NCI-H460 (cell line): Measurements from ENCODE around the gene IL1RAPL1. TPM values are rescaled to one million over a fixed set of nuclear protein-coding genes. Genes with fewer than 3 reads are reported as not detected.

ENCODE experiments used
- DNase-seq: peaks from one replicate; pipeline ENCODE4 v3.0.0-alpha.2; 2016; ENCODE audit warnings: low read depth; ENCODE audit errors: extremely low read depth
- total RNA-seq: library from RNA; depleted of rRNA; stranded (reverse); fragments of >200 nt; shearing (Covaris generic); gene quantifications from 2 replicates; pipeline ENCODE4 v1.2.3, GENCODE V29; 2014

The IL1RAPL1 gene
- total RNA-seq, 1 experiment from 2014 or later = not detected

DNA sequence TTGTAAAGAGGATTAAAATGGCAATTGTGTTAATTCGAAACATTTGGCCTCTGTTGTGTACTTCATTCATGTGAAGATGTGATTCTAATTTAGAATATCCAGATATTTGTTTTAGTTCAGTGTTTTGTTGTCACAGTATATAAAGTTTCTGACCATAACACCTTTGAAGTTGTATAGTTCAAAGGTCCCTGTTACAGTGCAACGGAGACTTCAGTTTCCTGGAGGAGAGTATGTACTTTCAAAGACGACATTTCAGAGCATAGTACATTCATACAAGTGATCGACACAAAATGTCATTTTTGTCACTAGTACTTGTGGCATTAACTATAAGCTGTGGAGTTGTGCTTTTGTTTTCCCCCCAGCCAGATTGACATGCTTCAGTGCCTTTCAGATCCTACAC, 1255.3 kb downstream of the IL1RAPL1 start:
- no peak for DNase-seq

DNA sequence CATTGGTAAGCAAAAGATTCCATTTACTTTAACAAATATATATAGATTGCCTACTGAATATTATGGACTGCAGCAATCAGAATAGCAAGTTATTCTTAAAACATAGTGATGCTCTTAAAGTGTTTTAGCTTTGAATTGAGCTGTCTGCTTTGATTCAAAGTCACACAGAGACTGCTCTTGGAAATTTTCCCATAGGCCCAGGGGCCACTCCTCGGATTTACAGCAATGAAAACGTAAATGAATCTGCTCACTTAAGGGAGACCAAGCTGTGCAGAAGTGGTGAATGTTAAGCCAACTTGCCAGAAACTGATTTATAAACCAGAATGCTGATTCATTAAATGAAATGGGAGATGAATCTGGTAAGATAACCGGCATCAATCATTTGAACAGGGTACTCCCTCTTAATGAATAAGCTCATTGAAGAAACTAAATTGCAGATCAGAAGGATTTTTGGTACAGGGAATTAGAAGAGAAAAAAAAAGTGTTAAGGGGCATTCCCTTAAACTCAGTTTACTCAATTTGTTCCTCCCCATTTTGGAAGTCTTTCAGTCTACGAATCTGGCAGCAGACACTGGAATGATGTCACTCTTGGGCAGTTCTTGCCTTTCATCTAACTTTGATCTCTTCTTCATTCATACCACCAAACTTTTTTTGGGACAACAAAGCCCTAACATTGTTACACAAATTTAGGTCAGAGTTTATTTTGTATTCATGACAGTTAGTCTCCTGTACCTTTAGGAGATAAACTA, 1264.8 kb downstream of the IL1RAPL1 start:
- DNase-seq = no peak

DNA sequence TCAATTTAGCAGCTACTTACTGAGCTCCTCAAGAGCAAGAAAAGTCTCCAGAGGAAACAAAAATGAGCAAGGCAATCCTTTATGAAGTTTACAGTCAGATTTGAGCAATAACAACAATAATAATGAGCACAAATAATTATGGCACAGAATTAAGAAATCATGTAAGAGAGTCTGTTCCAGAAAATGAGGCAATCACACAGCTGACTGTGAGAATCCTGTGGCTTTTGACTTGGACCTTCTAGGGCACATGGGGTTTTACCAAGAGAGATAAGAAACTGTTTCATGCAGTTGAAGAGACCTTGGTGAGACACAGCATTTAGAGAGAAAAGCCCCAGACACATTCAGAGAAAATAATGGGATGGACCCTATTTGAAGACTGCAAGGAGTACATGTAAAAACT, 1265.5 kb downstream of the IL1RAPL1 start:
- DNase-seq = no peak

DNA sequence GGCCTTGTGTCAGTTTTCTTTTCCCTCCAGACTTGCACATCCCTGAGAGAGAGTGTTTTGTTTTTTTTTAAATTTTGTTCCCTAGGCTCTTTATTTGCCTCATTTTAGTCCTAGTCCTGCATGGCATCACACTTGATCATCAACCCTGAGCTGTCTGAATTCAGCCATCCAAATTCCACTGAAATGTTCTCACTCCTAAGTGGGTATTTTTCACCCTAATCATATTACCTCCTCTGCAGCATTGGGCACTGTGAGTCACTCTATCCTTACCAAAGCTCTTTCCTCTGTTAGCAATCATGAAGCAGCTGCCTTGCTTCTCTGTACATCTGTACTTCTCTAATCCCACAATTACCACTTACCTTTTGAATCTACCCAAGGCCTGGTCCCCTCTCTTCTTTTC, 1271.5 kb downstream of the IL1RAPL1 start:
- no peak for DNase-seq

DNA sequence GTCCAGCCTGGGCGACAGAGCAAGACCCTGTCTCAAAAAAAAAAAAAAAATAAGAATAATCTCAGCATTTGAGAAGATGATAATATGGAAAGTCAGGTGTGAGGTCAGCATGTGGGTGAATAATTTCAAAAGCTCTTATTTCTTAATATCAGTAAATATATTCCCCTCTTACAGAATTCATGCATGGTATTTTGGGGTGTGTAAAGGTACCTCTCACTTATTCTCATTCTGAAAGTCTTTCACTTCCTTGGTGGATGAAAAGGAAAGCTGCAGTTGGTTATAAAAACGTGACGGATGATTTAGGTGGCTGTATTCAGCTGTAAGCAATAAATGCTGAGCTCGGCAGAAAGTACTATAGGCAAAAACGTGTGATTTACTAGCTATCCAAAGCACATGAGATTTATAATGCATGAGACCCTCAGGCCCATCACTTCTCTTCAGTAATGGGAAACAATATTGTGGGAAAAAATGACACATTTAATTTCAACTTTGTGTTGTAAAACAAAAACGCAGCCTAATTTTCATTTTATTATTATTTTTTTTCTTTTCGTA, 1275.0 kb downstream of the IL1RAPL1 start:
- DNase-seq = no peak

DNA sequence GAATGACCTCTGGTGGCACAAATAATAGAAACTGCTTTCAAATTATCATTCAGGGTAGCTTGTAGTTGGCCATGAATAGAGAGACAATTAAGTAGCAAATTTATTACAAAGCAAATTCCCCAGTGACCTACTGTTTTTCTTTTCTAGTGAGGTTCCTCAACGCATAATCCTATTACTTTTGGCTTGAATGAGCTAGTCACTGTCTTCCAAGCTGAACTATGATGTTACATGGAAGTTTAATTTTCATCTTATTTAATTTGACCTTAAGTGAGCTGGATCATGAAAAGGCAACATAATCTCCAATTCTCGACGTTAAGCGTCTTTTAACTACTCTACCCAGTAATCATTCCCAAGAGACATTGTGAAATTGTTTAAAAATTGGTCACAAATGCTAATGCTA, 1280.7 kb downstream of the IL1RAPL1 start:
- DNase-seq = no peak

DNA sequence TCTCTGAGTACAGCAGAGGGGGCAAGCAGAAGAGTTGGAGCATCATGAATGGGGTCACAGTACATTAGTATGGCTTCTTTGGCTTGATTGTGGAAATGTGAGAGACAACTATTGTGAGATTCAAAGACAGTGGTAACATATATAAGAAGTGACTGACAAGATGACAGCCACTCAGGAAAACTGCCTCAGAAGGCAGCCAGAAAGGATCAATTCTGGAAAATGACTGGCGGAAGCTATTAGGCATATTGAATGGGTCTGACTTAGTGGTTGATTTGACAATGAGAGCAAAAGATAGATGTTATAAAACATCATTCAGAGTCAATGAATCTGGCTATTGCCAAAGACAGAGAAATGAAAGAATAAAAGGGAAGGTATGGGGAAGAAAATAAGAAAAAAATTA, 1282.6 kb downstream of the IL1RAPL1 start:
- no peak for DNase-seq

DNA sequence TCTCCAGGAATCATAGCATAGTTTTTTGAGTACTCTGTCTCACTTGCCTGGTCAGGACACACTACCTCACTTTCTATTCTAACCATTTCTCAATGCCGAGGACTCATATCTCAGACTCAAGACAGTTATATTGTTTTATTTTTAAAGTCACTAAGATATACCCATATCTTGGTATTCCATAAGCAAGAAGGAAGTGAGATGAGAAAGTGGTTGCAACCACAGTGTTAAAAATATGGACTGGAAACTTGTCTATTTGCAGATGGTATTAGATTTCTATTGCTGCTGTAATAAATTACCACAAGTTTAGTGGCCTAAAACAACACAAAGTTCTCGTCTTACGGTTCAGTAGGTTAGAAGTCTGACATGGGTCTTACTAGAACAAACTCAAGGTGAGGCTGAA, 1283.4 kb downstream of the IL1RAPL1 start:
- DNase-seq = no peak

DNA sequence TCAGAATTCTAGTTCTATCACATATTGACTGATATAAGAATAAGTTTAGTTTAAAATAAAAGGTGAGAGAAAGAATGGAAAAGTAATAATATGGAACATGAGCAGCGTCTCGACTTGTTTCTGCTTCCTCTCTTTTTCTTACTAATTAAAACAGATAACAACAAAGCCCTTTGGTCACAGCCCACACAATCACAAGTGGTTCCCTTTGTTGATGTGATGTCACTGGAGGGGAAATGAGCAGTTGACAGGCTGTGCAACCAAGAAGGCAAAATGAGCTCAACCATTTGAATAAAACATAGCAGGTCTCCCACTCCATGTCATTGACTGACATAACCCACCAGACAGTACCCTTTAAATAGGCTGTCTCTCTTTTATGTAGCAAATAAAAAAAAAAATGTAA, 1285.6 kb downstream of the IL1RAPL1 start:
- DNase-seq = no peak

DNA sequence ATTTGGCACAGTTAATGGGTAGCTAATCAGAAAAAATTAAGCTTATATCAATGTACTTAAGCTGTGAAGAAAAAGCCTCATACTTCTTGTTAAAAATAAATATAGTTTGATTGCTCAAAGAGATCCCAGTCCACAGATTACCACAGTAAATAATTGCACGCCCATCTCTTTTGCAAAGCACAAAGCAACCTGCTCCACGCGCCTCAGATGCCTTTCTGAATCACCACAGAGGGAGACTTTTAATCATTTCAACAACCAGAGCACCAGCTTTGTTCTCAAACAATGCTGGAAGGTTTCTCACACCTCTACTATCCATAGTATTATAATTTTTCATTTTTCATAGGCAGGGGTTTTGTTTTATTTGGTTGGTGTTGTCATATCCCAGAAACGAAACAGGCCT, 1289.5 kb downstream of the IL1RAPL1 start:
- DNase-seq = no peak

DNA sequence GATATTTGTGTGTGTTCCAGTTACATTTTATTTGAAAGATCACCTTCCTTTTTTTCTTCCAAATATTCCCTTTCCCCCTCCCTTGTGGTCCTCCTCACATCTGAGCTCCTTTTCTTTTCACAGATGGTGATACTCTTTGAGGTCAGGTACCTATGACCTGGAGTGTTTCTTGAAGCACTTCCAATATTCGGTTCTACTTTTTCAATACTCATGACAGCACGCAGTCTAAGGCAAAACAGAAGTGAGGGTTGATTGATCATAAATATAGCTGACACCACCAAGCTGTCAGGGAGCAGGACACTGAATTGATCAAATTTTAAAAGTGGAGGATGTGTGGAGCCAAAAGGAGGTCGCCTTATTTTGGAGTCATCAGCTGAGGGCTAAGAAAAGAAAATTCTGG, 1293.7 kb downstream of the IL1RAPL1 start:
- DNase-seq = no peak

DNA sequence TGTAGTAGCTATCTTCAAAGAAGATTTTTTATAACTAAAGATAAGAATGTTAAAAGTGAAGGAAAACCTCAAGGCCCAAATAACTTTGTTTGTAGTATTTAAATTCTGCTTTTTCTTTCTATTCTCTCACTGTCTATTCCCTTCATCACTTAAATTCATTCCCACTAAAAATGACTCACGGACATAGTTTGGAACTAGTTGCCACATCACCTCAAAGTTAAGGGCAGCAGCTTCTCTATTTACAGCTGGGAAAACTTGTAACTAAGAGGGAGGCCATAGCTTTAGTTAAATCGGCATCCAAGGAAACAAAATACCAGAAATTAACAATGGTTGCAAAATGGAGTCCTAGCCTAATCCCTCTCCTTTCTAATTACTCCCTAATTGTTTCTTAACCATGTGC, 1302.8 kb downstream of the IL1RAPL1 start:
- DNase-seq = no peak

DNA sequence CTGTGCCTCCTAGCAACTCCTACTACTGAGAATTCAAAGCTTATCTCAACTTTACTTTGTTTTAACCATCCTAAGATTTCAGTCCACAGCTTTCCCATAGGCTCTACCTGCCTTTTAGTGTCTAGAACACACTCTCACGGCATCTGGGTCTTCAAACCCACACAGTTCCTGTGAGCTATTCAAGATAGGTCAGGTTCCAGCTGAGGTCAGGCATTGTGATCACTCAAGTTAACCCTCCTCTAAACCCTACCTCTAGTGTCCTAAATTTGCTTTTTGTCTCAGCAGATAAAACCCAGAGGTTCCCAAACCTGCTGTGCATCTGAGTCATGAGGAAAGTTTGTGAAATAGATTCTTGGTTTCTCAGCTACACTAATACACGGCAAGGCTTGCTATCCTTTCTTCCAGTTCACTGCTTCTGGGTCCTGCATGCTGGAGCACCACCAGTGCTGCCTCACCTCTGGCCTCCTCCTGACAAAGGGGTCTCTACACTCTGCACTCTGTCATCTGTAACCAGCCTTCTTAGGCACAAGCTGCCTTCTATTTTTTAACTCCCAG, 1303.5 kb downstream of the IL1RAPL1 start:
- no peak for DNase-seq

DNA sequence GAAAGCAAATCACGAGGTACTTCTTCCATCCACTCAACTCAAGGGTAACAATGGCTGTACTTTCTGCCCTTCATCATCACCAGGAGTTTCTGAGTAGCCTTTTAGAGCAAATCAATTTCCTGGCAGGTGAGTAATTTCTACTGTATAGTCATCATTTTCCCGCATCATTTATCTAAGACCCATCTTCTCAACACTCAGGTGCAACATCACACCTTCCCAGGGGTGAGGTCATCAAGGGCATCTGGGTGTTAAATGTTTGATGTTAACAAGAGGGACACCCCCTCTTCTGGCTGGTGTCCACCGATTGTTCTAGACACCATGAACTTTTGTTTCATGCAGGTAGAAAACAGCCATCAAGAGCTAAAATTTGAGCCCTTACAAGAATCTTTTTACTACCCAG, 1314.8 kb downstream of the IL1RAPL1 start:
- no peak for DNase-seq

DNA sequence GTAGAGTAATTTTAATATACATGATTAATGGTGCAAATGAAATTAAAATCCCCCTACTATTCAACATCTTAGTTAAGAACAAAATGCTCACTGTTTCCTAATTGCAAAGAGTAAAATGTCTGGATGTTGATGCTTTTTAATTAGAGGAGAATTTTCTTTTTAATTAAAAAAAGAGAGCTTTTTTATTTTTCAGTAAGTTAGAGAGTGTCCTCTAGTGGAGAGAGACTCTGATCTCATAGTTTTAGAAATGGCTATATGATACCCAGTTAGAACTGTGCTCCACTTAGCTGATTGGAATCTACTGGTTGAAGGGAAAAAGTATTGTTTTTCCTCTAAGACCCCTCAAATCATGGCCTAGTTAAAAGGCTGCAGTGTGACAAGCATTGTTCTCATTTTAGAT, 1316.1 kb downstream of the IL1RAPL1 start:
- no peak for DNase-seq

DNA sequence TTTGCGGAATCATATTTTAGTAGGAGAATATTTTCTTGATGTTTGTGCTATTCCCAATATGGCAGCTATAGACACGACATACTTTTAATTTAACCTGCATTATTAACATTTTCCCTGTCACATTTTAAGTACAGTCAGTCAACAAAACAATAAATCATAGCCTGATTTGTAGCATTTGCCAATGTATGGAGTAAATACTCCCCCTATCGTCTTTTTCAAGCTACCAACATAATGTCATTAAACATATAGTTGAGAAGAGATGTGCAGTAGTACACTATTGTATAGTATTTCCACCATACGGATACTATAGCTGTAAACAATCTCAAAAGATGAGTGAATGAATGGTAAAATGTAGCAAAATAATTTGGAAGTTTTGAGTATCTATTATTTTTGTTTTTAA, 1324.4 kb downstream of the IL1RAPL1 start:
- DNase-seq = no peak

DNA sequence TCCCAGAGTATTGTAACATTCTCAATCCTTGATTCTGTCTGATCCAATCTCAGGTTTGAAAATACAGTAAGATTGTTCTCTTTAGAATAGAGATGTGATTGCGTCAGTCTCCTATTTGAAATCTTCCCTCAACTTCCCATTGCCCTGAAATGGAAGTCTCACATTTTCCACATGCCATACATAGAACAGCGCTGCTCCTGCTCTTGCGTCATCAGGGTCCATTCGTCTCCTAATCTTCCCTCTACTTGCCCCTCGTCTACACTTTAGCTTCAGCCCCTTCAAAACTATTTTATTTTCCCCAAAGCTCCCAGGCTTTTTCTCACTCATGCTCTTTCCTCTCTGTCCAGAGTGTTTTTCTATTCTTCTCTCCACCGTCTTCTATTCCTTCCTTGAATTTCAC, 1326.4 kb downstream of the IL1RAPL1 start:
- no peak for DNase-seq

DNA sequence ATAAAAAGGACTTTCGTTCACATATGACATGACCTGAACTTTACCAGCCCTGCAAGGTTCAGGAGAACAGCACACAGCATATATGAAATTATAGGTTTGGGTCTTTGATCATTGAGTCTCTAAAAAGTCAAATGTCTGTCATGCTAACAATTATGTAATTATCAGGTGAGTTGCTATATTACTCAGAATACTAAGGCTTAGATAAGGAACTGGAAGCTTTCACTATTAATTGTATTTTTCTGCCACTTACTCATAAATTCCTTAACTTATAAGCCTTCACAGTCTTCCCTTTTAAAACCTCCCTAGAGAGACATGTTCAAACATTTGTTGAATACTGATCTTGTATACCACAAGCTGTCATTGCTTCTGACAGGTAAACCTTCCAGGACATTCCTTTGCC, 1335.4 kb downstream of the IL1RAPL1 start:
- no peak for DNase-seq

DNA sequence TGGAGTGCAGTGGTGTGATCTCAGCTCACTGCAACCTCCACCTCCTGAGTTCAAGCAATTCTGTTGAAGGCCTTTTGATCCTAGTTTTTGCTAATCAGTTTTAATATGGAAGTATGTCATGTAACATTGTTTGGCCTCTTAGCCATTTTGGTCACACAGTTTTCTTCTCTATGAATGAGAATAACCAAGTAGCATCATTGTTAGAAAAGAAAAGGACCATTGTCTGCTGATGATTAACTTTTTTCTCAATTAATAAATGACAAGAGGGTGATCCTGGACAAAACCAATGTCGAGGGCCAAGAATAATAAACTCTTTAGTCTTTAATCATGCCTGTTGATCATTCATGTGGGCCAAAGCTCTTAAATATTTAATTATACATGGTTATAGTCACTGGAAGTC, 1338.8 kb downstream of the IL1RAPL1 start:
- no peak for DNase-seq

DNA sequence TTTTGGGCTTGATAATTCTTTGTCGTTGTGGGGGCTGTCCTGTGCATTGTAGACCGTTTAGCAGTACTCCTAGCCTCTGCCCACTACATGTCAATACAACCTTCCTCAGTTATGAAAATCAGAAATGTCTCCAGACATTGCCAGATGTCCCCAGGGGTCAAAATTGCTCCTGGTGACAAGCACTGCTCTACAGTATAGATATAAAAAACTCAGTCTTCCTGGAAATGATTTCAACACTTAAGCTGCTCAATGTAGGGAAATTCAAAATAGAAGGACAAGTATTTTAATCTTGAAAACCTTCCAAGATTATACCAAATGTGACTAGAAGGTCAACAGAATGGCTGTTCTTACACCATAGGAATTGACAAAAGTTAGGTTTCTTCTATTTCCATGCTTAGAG, 1339.4 kb downstream of the IL1RAPL1 start:
- DNase-seq = no peak

DNA sequence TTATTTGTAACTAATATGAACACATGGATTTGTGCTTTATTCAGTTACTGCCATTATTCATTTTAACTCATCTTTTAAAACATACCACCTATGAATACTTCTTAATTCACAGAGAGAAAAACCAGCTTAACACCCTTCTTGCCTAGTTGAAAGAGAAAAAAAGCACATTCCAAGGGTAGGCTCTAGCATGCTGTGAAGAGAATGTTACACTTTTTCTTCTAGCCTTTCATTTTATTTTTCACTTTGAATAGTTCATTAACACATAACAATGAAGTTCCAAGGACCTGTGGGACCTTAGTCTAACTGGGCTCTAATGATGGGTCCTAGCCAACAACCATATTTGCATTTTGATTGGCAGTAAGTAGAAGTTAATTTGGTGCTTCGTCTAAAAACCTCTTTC, 1348.2 kb downstream of the IL1RAPL1 start:
- no peak for DNase-seq

DNA sequence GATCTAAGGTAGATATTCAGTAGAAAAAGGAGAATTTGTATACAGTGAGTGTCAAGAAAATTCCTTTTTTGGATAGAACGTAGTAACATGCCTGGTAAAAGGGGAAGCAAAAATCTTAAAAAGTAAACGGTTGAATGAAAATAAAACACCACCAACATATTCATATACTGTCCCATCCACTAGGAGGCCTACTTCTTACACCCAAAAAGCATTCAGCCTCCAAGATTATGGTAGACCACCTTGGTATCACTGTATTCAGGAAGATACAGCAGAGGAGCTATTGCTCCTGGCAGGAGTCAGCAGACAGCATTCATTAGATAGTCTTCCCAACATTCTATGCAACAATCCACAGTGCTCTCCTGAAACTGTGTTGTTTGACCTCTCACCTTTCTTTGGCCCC, 1353.5 kb downstream of the IL1RAPL1 start:
- DNase-seq = no peak

DNA sequence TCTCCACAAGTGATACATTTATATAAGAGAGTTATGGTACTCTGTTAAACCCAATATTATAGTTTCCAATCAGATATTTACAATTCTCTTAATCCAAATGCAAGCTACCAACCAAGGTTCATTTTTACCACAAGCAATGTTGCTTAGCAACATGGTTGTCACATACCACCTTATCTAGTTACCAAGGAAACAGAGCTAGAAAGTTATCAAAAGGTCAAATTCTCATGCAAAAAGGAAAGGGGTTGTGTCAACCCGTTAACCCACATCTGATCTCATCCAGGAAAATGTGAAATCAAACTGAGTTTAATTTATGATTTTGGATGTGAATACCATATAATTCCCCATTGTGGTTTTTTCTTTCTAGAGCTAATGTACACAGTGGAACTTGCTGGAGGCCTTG, 1354.0 kb downstream of the IL1RAPL1 start:
- no peak for DNase-seq
